DOHH2 (cell line): Measurements from ENCODE around the gene DAGLA.

Experiments
- CTCF ChIP-seq: fragments of 200-600 bp; sonication (generic); IDR thresholded peaks from one replicate; pipeline ENCODE4 v1.5.1; 2014; ENCODE audit warnings: antibody characterized with exemption, mild to moderate bottlenecking, low read depth, low read length; ENCODE audit not compliant: poor library complexity, severe bottlenecking
- EZH2phosphoT487 ChIP-seq: fragments of 200-600 bp; sonication (generic); IDR thresholded peaks from 2 replicates; pipeline ENCODE4 v1.6.1; 2017; ENCODE audit warnings: borderline replicate concordance, mild to moderate bottlenecking, antibody characterized with exemption, low read length, moderate library complexity, mixed read lengths

DNA sequence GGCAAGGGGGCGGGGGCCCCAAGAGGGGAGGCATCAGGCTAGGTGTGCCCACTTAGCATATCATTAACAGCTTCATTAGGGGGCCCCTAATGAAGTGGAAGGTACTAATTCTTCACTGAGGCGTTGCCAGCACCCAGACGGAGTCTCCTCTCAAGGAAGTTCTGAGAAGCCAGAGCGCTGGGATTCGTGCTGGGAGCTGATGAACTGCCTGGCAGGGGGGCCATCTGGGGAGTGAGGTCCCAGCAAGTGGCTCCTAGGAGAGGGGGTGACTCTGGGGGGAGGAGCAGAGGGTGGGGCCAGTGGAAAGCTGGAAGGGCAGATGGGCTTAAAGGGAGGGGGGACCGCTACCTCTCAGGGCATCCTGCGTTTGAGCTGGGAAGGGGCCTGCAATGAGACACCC is 29.8 kb downstream of the DAGLA start:
- TF ChIP-seq CTCF (no peak), EZH2phosphoT487 (no peak)
